ENCODE results near the gene RAB9A.

RAB9A gene

DNA sequence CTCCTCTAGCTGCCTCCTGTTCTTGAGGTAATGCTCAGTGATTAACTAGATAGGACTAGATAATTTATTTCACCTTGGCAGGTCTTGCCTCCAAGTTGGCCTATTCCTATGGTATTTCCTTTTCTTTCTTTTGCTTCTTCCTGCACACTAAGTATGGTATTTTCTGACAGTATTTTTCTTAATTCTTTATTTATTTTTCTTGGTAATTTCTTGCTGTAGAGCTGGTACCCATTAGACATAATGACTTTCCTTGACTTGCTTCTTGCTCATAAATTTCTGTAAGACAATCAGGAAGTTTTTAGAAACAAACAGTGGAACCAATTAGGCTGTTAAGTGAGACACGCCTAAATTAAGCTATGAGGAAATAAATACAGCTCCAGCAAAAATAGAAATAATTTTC, 9.5 kb downstream of the RAB9A start:
- no peak for DNase-seq (ENCODE audit: low read depth)
- TF ChIP-seq, protein P1, sequence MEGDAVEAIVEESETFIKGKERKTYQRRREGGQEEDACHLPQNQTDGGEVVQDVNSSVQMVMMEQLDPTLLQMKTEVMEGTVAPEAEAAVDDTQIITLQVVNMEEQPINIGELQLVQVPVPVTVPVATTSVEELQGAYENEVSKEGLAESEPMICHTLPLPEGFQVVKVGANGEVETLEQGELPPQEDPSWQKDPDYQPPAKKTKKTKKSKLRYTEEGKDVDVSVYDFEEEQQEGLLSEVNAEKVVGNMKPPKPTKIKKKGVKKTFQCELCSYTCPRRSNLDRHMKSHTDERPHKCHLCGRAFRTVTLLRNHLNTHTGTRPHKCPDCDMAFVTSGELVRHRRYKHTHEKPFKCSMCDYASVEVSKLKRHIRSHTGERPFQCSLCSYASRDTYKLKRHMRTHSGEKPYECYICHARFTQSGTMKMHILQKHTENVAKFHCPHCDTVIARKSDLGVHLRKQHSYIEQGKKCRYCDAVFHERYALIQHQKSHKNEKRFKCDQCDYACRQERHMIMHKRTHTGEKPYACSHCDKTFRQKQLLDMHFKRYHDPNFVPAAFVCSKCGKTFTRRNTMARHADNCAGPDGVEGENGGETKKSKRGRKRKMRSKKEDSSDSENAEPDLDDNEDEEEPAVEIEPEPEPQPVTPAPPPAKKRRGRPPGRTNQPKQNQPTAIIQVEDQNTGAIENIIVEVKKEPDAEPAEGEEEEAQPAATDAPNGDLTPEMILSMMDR (IDR thresholded peaks at IDR 0.05; ENCODE audit: insufficient read depth, low read depth, low read length, missing control alignments), result no peak

DNA sequence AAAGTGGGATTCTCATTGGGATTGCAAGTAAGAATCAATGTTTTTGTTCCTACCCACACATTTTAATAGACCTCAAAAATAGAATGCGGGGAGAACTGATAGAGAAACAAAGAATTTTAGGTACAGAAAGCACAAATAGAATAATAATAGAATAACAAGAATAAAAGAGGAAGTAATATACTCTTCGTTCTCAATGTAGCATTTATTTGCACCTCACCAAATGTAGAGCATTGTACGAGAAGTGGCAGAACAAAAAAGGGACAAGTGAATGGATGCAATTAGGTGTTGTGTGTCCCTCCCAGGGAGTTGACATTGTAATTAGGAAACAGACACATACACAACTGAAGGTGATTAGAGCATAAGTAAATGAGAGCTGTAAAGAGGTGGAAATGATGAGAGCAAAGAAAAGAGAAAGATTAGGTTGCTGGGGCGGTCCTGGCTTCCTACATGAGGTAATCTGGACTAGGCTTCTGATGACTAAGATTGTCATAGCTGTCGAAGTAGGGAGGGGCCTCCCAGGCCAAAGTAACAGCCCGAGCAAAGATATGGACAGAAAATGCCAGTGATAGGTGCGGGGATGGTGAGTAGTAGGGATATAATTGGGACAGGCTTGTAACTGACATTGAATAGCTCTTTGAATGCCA, 10.4 kb downstream of the RAB9A start:
- peak; percentile 63 for DNase-seq (ENCODE audit: low read depth)
- TF ChIP-seq, protein P1 (IDR thresholded peaks at IDR 0.05; ENCODE audit: insufficient read depth, low read depth, low read length, missing control alignments), result no peak
- no peak overlapping the region for H3K4me3 ChIP-seq (ENCODE audit: low read length)

More for the DNA sequence above, 9.5 kb downstream of the RAB9A start:
- H3K4me3 ChIP-seq (ENCODE audit: low read length), result no peak overlapping the region

DNA sequence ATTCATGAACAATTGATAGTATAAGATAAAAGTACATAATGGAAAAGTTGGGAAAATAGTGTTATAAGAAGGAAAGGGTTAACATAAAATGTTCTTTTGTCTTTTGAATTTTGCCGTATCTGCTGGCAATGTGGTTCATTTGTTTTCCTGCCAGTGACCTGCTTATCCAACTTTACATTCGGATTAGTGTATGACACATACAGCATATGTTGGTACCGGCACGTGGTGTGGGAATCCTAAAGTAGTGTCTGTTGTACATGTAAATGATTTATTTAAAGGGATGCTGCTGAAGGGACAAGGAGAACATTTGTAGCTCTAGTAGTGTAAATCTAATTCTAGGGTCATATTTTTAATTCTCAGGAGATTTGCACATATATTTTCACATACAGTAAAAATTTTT, 11.5 kb downstream of the RAB9A start:
- peak; percentile 30 for DNase-seq (ENCODE audit: low read depth)
- H3K4me3 ChIP-seq (ENCODE audit: low read length), result no peak overlapping the region
- TF ChIP-seq, protein P1 (IDR thresholded peaks at IDR 0.05; ENCODE audit: insufficient read depth, low read depth, low read length, missing control alignments), result no peak

DNA sequence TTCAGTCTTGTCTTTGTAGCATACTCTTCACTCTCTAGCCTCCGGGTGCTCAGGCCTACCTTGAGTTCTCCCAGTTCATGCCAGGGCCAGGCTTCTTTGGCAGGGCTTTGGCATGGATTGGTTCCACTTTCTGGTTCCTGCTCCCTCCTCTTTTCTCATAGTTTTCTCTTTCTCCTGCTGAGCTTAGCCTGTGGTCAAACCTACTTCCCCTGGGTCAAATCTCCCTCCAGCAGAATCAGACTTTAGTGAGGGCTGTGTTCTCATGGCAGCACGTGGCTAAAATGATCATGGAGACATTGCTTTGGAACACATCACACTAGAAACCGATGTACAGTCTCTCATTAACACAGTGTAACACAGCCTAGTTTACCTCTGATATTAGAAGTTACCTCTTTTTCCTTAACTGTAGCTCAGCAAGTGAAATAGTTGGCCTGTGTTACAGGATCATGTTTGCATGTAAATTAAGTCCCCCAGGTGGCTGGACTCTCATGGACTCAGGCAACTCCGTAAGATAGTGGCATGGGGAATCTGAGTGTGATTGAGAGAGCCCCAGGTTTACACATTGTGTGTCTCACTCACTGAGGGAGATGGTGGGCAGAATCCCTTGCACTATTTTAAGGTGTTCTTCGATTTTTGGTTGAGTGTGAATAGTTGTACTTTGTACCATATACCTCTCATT, 13.3 kb downstream of the RAB9A start:
- H3K4me3 ChIP-seq (ENCODE audit: low read length), result no peak overlapping the region
- TF ChIP-seq, protein P1 (IDR thresholded peaks at IDR 0.05; ENCODE audit: insufficient read depth, low read depth, low read length, missing control alignments), result no peak
- no peak for DNase-seq (ENCODE audit: low read depth)

DNA sequence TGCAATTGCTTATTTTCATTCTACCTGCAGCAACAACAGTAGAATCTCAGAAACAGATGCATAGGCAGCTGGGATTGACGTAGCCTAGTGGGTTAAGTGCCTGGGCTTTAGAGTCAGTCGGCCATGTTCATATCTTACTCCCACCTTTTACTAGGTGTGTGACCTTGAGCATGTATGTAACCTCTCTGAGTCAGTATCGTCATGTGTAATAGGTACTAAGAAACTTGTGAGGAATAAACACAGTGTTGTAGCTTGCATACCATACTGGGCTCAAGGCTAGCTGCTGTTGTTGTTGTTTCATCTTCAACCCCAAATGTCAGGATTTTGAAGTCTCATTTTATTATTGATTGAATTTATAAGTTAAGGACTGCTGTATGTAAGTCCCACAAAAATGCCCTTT, 14.2 kb downstream of the RAB9A start:
- TF ChIP-seq, protein P1 (IDR thresholded peaks at IDR 0.05; ENCODE audit: insufficient read depth, low read depth, low read length, missing control alignments), result no peak
- H3K4me3 ChIP-seq (ENCODE audit: low read length), result no peak overlapping the region
- no peak for DNase-seq (ENCODE audit: low read depth)

DNA sequence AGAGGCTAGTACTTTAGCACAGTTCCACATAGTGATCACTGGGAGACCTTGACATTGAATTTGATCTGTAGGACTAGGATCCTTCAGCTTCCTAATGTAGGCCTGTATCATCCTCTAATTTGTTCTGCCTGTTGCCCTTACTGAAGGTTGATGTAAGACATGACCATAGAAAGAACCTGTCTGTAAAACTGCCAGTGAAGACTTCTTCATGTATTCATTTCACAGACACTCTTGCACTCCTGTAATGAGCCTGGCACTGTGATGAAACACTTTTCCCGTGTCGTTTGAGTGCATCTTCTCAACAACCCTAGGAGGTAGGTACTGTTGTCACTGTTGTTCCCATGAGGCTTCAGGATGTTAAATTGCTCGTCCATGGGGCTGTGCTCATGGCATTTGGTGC, 14.7 kb downstream of the RAB9A start:
- TF ChIP-seq, protein P1 (IDR thresholded peaks at IDR 0.05; ENCODE audit: insufficient read depth, low read depth, low read length, missing control alignments), result no peak
- DNase-seq (ENCODE audit: low read depth), result no peak
- no peak overlapping the region for H3K4me3 ChIP-seq (ENCODE audit: low read length)

DNA sequence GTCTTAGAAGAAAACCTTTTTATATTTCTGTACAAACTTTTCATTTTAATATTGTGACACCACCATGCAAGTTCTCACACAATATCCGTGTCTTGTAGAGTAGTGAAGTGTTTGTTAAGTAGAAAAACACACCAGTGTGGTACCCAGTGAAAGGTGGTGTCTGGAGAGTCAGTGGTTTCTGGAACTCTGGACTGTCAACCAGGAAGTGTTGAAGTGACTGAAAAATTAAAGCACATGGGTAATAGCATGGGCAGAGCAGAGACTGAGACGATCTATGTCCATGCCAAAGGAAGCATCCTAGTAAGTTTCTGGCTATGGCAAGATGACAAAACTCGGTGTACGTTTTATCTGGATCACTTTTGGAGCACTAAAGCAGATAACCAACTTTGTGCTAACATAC, 22.2 kb downstream of the RAB9A start:
- TF ChIP-seq, protein P1 (IDR thresholded peaks at IDR 0.05; ENCODE audit: insufficient read depth, low read depth, low read length, missing control alignments), result no peak
- H3K4me3 ChIP-seq (ENCODE audit: low read length), result no peak overlapping the region
- DNase-seq (ENCODE audit: low read depth), result no peak

Data from epithelial cell of esophagus (primary cell).